ENCODE measurements around the gene PDE1A. TPM values are rescaled to one million over a fixed set of nuclear protein-coding genes. Genes with fewer than 3 reads are reported as not detected.

The PDE1A gene
- total and polyA plus RNA-seq, 7 experiments from 2014 or later = not detected

DNA sequence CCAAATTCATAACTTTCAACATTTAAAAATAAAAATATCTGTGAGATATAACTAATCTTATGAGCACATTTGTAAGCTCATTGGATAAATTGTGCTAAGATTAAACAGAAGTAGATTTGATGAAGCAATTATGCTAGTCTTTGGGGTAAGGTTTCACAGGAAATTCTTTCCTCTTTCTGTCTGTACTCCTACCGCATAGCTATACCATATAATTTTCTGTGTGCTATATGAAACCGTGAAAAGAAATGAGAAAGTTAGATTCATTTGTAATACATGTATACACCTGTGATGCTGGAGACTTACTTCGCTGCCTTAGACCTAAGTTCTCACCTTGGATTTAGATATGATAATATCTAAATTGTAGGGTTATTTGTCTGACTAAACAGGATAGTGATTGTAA, 256.5 kb downstream of the PDE1A start:
- DNase-seq (no peak), ATAC-seq (no peak)
- CTCF ChIA-PET = no interaction called here
- H3K4me1 ChIP-seq (ENCODE audit: control insufficient read depth in 2 of 2, insufficient read depth in 2 of 2, low read length in 2 of 2) = no peaks in the 10 kb centered on the region
- H3K27me3 ChIP-seq (ENCODE audit: control insufficient read depth in 2 of 2, insufficient read depth in 2 of 2, low read length in 2 of 2) = no peaks in the 10 kb centered on the region
- no peak overlapping the region for H3K27ac ChIP-seq (ENCODE audit: low read depth, low read length)
- H3K4me3 Mint-ChIP-seq = no peak overlapping the region
- H3K27me3 Mint-ChIP-seq = peaks cover 0 to 13% (median 4%) of the 10 kb centered on the region in 5 donors
- peaks cover 0 to 4% (median 2%) of the 10 kb centered on the region in 11 donors for H3K9me3 Mint-ChIP-seq
- POLR2A ChIA-PET = no interaction called here
- intact Hi-C loops (cut with micrococcal nuclease) = no loop called here
- no peaks in the 10 kb centered on the region for H3K36me3 ChIP-seq (ENCODE audit: control insufficient read depth in 2 of 3, insufficient read depth in 3 of 3, low read length in 3 of 3)
- H3K9me3 ChIP-seq (ENCODE audit: control insufficient read depth in 2 of 3, low read length in 3 of 3) = no peaks in the 10 kb centered on the region
- no peaks in the 10 kb centered on the region for H3K36me3 Mint-ChIP-seq
- no peak overlapping the region for H3K4me3 ChIP-seq (ENCODE audit: low read length)
- no peaks in the 10 kb centered on the region for H3K4me1 Mint-ChIP-seq
- no peak overlapping the region for H3K27ac Mint-ChIP-seq

DNA sequence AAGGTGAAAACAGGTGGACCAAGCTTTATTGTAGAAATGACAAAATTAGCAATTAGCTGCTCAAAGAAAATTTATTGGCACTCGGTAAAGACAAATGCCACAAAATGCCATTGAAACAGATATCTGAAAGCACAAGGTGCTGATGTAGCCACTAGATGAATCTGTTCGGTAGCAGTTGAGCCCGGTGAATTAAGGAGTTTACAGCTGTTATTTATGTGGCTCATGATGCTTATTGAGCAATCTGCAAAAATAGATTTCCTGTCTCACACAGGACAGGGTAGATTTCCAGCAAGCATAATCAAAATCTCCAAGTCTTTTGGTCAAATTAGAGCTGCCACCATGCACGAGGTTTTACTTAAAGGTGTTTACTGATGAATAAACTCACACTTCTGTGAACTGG, 259.0 kb downstream of the PDE1A start:
- ATAC-seq = no peak
- Histone ChIP-seq H3K27me3 (ENCODE audit: control insufficient read depth in 2 of 2, insufficient read depth in 2 of 2, low read length in 2 of 2) (no peaks in the 10 kb centered on the region), H3K4me1 (ENCODE audit: control insufficient read depth in 2 of 2, insufficient read depth in 2 of 2, low read length in 2 of 2) (no peaks in the 10 kb centered on the region), H3K9me3 (ENCODE audit: control insufficient read depth in 2 of 3, low read length in 3 of 3) (no peaks in the 10 kb centered on the region), H3K36me3 (ENCODE audit: control insufficient read depth in 2 of 3, insufficient read depth in 3 of 3, low read length in 3 of 3) (no peaks in the 10 kb centered on the region), H3K4me3 (ENCODE audit: low read length) (no peak overlapping the region), H3K27ac (ENCODE audit: low read depth, low read length) (no peak overlapping the region)
- Mint-ChIP-seq H3K27me3 (peaks cover 0 to 7% (median 4%) of the 10 kb centered on the region in 5 donors), H3K36me3 (no peaks in the 10 kb centered on the region), H3K27ac (no peak overlapping the region), H3K4me1 (no peaks in the 10 kb centered on the region), H3K4me3 (no peak overlapping the region), H3K9me3 (no peaks in the 10 kb centered on the region)
- intact Hi-C loops (cut with micrococcal nuclease) = no loop called here
- ChIA-PET CTCF (no interaction called here), POLR2A (no interaction called here)
- DNase-seq = no peak

GRCh38 chr2:182166841-182167240, 260.0 kb downstream of the PDE1A start:
- Mint-ChIP-seq H3K27ac (no peak overlapping the region), H3K27me3 (peaks cover 0 to 7% (median 4%) of the 10 kb centered on the region in 5 donors), H3K9me3 (no peaks in the 10 kb centered on the region), H3K4me3 (no peak overlapping the region), H3K4me1 (no peaks in the 10 kb centered on the region), H3K36me3 (no peaks in the 10 kb centered on the region)
- POLR2A ChIA-PET = no interaction called here
- intact Hi-C loops (cut with micrococcal nuclease) = no loop called here
- DNase-seq = no peak
- H3K9me3 ChIP-seq (ENCODE audit: control insufficient read depth in 2 of 3, low read length in 3 of 3) = no peaks in the 10 kb centered on the region
- CTCF ChIA-PET = no interaction called here
- no peaks in the 10 kb centered on the region for H3K36me3 ChIP-seq (ENCODE audit: control insufficient read depth in 2 of 3, insufficient read depth in 3 of 3, low read length in 3 of 3)
- ATAC-seq = no peak
- H3K4me1 ChIP-seq (ENCODE audit: control insufficient read depth in 2 of 2, insufficient read depth in 2 of 2, low read length in 2 of 2) = no peaks in the 10 kb centered on the region
- H3K4me3 ChIP-seq (ENCODE audit: low read length) = no peak overlapping the region
- H3K27me3 ChIP-seq (ENCODE audit: control insufficient read depth in 2 of 2, insufficient read depth in 2 of 2, low read length in 2 of 2) = no peaks in the 10 kb centered on the region
- H3K27ac ChIP-seq (ENCODE audit: low read depth, low read length) = no peak overlapping the region

- Histone ChIP-seq H3K9me3 (ENCODE audit: control insufficient read depth in 2 of 3, low read length in 3 of 3) (no peaks in the 10 kb centered on the region), H3K36me3 (ENCODE audit: control insufficient read depth in 2 of 3, insufficient read depth in 3 of 3, low read length in 3 of 3) (no peaks in the 10 kb centered on the region), H3K4me3 (ENCODE audit: low read length) (no peak overlapping the region), H3K4me1 (ENCODE audit: control insufficient read depth in 2 of 2, insufficient read depth in 2 of 2, low read length in 2 of 2) (no peaks in the 10 kb centered on the region), H3K27ac (ENCODE audit: low read depth, low read length) (no peak overlapping the region), H3K27me3 (ENCODE audit: control insufficient read depth in 2 of 2, insufficient read depth in 2 of 2, low read length in 2 of 2) (no peaks in the 10 kb centered on the region)
- H3K27me3 Mint-ChIP-seq = peaks cover 0 to 5% (median 3%) of the 10 kb centered on the region in 5 donors
- ChIA-PET CTCF (no interaction called here), POLR2A (no interaction called here)
- H3K9me3 Mint-ChIP-seq = no peaks in the 10 kb centered on the region
- H3K4me3 Mint-ChIP-seq = no peak overlapping the region
- intact Hi-C loops (cut with micrococcal nuclease) = no loop called here
- no peak for DNase-seq
- H3K27ac Mint-ChIP-seq = no peak overlapping the region
- no peaks in the 10 kb centered on the region for H3K4me1 Mint-ChIP-seq
- H3K36me3 Mint-ChIP-seq = no peaks in the 10 kb centered on the region
- ATAC-seq = no peak
These were observed 260.4 kb downstream of the PDE1A start for GRCh38 chr2:182166406-182166805.

GRCh38 chr2:182165202-182165601, 261.6 kb downstream of the PDE1A start:
- no peak overlapping the region for H3K27ac ChIP-seq (ENCODE audit: low read depth, low read length)
- intact Hi-C loops (cut with micrococcal nuclease) = no loop called here
- no peaks in the 10 kb centered on the region for H3K9me3 ChIP-seq (ENCODE audit: control insufficient read depth in 2 of 3, low read length in 3 of 3)
- Mint-ChIP-seq H3K4me3 (no peak overlapping the region), H3K36me3 (no peaks in the 10 kb centered on the region), H3K4me1 (no peaks in the 10 kb centered on the region), H3K9me3 (no peaks in the 10 kb centered on the region), H3K27ac (no peak overlapping the region), H3K27me3 (peaks cover 0 to 5% (median 0%) of the 10 kb centered on the region in 5 donors)
- CTCF ChIA-PET = no interaction called here
- ATAC-seq (no peak), DNase-seq (no peak)
- H3K36me3 ChIP-seq (ENCODE audit: control insufficient read depth in 2 of 3, insufficient read depth in 3 of 3, low read length in 3 of 3) = no peaks in the 10 kb centered on the region
- no peaks in the 10 kb centered on the region for H3K27me3 ChIP-seq (ENCODE audit: control insufficient read depth in 2 of 2, insufficient read depth in 2 of 2, low read length in 2 of 2)
- no peak overlapping the region for H3K4me3 ChIP-seq (ENCODE audit: low read length)
- POLR2A ChIA-PET = no interaction called here
- H3K4me1 ChIP-seq (ENCODE audit: control insufficient read depth in 2 of 2, insufficient read depth in 2 of 2, low read length in 2 of 2) = no peaks in the 10 kb centered on the region

DNA sequence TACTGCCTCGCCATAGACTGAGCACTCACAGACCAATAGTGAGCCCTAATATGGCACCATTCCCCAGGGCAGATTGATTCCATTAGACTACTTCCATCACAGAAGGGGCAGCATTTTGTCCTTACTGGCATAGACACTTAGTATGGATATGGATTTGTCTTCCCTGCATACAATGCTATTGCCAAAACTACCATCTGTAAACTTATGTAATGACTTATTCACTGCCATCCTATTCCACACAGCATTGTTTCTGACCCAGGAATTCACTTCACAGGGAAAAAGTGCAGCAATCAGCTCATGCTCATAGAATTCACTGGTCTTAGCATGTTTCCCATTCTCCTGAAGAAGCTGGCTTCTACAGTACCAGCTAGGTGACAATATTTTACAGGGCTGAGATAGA, 262.1 kb downstream of the PDE1A start:
- no peak for ATAC-seq
- CTCF ChIA-PET = no interaction called here
- H3K4me1 Mint-ChIP-seq = no peaks in the 10 kb centered on the region
- Histone ChIP-seq H3K4me3 (ENCODE audit: low read length) (no peak overlapping the region), H3K27ac (ENCODE audit: low read depth, low read length) (no peak overlapping the region), H3K9me3 (ENCODE audit: control insufficient read depth in 2 of 3, low read length in 3 of 3) (no peaks in the 10 kb centered on the region), H3K36me3 (ENCODE audit: control insufficient read depth in 2 of 3, insufficient read depth in 3 of 3, low read length in 3 of 3) (no peaks in the 10 kb centered on the region), H3K27me3 (ENCODE audit: control insufficient read depth in 2 of 2, insufficient read depth in 2 of 2, low read length in 2 of 2) (no peaks in the 10 kb centered on the region), H3K4me1 (ENCODE audit: control insufficient read depth in 2 of 2, insufficient read depth in 2 of 2, low read length in 2 of 2) (no peaks in the 10 kb centered on the region)
- intact Hi-C loops (cut with micrococcal nuclease) = no loop called here
- no peaks in the 10 kb centered on the region for H3K9me3 Mint-ChIP-seq
- no peak overlapping the region for H3K4me3 Mint-ChIP-seq
- H3K27me3 Mint-ChIP-seq = peaks cover 0 to 5% (median 0%) of the 10 kb centered on the region in 5 donors
- no peak overlapping the region for H3K27ac Mint-ChIP-seq
- no peak for DNase-seq
- POLR2A ChIA-PET = no interaction called here
- H3K36me3 Mint-ChIP-seq = no peaks in the 10 kb centered on the region

DNA sequence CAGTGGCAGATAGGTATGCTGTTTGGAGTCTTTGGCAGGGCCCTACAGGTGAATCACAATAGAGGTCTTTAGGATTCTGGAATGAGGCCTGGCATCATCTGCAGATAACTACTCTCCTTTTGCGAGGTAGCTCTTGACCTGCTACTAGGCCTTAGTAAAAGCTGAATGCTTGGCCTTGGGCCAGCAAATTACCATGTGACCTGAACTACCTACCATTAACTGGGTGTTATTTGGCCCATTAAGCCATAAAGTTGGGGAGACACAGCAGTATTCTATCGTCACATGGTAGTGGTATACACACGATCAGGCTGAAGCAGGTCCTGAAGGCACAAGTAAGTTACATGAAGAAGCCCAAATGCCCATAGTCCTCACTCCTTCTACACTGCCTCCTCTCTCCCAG, 263.0 kb downstream of the PDE1A start:
- CTCF ChIA-PET = no interaction called here

More for the DNA sequence above, 263.0 kb downstream of the PDE1A start:
- Mint-ChIP-seq H3K9me3 (no peaks in the 10 kb centered on the region), H3K4me1 (no peaks in the 10 kb centered on the region), H3K27me3 (peaks cover 0 to 5% (median 0%) of the 10 kb centered on the region in 5 donors), H3K27ac (no peak overlapping the region), H3K36me3 (no peaks in the 10 kb centered on the region), H3K4me3 (no peak overlapping the region)
- Histone ChIP-seq H3K4me3 (ENCODE audit: low read length) (no peak overlapping the region), H3K9me3 (ENCODE audit: control insufficient read depth in 2 of 3, low read length in 3 of 3) (no peaks in the 10 kb centered on the region), H3K27ac (ENCODE audit: low read depth, low read length) (no peak overlapping the region), H3K4me1 (ENCODE audit: control insufficient read depth in 2 of 2, insufficient read depth in 2 of 2, low read length in 2 of 2) (no peaks in the 10 kb centered on the region), H3K27me3 (ENCODE audit: control insufficient read depth in 2 of 2, insufficient read depth in 2 of 2, low read length in 2 of 2) (no peaks in the 10 kb centered on the region), H3K36me3 (ENCODE audit: control insufficient read depth in 2 of 3, insufficient read depth in 3 of 3, low read length in 3 of 3) (no peaks in the 10 kb centered on the region)
- DNase-seq (no peak), ATAC-seq (no peak)
- POLR2A ChIA-PET = no interaction called here
- intact Hi-C loops (cut with micrococcal nuclease) = no loop called here

All from naive thymus-derived CD4-positive, alpha-beta T cell (primary cell).